K562 (cell line): ENCODE data around the gene PID1. TPM values are rescaled to one million over a fixed set of nuclear protein-coding genes. Genes with fewer than 3 reads are reported as not detected.

ENCODE experiments used
- ATAC-seq: fragments of 200-7000 bp; cut with Tn5 transposase; 3 replicates; pipeline ENCODE4 v1.9.1; 2020; ENCODE audit warnings: moderate library complexity
- BruUV-seq: library from RNA; stranded (reverse); fragments of 400-500 nt; replicated peaks from 2 replicates; lab custom pipeline; 2021; lab: Mats Ljungman, UMichigan
- CTCF ChIA-PET: fragments of 300-600 bp; formaldehyde crosslinking; extraction: SDS; loops from one replicate; lab custom pipeline; 2021; ENCODE audit warnings: low intra/inter-chr PET ratio; lab: Yijun Ruan, JAX
- POLR2A ChIA-PET: fragments of 300-600, 350-650 bp; sonication (Branson Sonifier 250); formaldehyde crosslinking; extraction: SDS; loops from one replicate; lab custom pipeline; 2021; ENCODE audit warnings: antibody characterized with exemption, inconsistent platforms; lab: Yijun Ruan, JAX
- DNase-seq, 4 experiments: peaks; one replicate each; pipeline versions ENCODE4 v3.0.0 to v3.0.0-alpha.2; 2011 to 2018; ENCODE audit warnings: low spot score in 3 of 4, mixed read lengths in 3 of 4; ENCODE audit errors: extremely low read depth in 1 of 4
- FAIRE-seq: peaks from 2 replicates; lab custom pipeline; 2011; peaks lifted over from hg19 to GRCh38; lab: Jason Lieb, UNC
- H2AFZ ChIP-seq: 2 replicates; pipeline ENCODE4 v1.6.0; 2011; ENCODE audit warnings: low read depth, low read length, control low read depth, inconsistent platforms
- H3K27ac ChIP-seq: fragments of 200-600 bp; 3 replicates; pipeline ENCODE4 v1.8.0; 2011; ENCODE audit warnings: low read depth, mild to moderate bottlenecking, control low read depth, inconsistent platforms, low read length, moderate library complexity, mixed read lengths; ENCODE audit errors: extremely low read depth
- H3K27me3 ChIP-seq, 2 experiments: fragments of 300-600 bp in 1 of 2; 2 replicates in 1 of 2; 3 replicates in 1 of 2; pipeline versions ENCODE4 v1.6.0 to v1.8.0; 2011; ENCODE audit warnings: inconsistent platforms in 2 of 2, low read length in 2 of 2, mild to moderate bottlenecking in 1 of 2, mixed read lengths in 1 of 2, moderate library complexity in 1 of 2; ENCODE audit not compliant: control insufficient read depth in 2 of 2, insufficient read depth in 2 of 2
- H3K36me3 ChIP-seq: fragments of 300-600 bp; 3 replicates; pipeline ENCODE4 v1.8.0; 2011; ENCODE audit warnings: mild to moderate bottlenecking, low read length, inconsistent platforms; ENCODE audit not compliant: control insufficient read depth, insufficient read depth
- H3K4me1 ChIP-seq, 2 experiments: fragments of 200-600 bp in 1 of 2; replicated peaks in 1 of 2; 2 replicates in 1 of 2; 3 replicates in 1 of 2; pipeline versions ENCODE4 v1.5.1 to v1.8.0; 2011; ENCODE audit warnings: inconsistent platforms in 2 of 2, low read length in 2 of 2, mild to moderate bottlenecking in 1 of 2, mixed read lengths in 1 of 2, moderate library complexity in 1 of 2; ENCODE audit not compliant: control insufficient read depth in 2 of 2, insufficient read depth in 2 of 2
- H3K4me2 ChIP-seq: 2 replicates; pipeline ENCODE4 v1.6.1; 2011; ENCODE audit warnings: low read length, control low read depth, inconsistent platforms, mixed read lengths; ENCODE audit not compliant: insufficient read depth
- H3K4me3 ChIP-seq: fragments of 200-600 bp; sonication (generic), shearing (Covaris generic); 2 replicates; pipeline ENCODE4 v1.5.1; 2016; ENCODE audit warnings: control low read depth, inconsistent platforms
- H3K79me2 ChIP-seq: fragments of 200-600 bp; 3 replicates; pipeline ENCODE4 v1.8.0; 2011; ENCODE audit warnings: low read length, inconsistent platforms; ENCODE audit not compliant: control insufficient read depth, insufficient read depth
- H3K9ac ChIP-seq, 2 experiments: 2 replicates each; pipeline versions ENCODE4 v1.6.0 to v1.6.1; 2011; ENCODE audit warnings: low read depth in 2 of 2, low read length in 2 of 2, control low read depth in 1 of 2, inconsistent platforms in 1 of 2, mild to moderate bottlenecking in 1 of 2, mixed read lengths in 1 of 2; ENCODE audit not compliant: insufficient read depth in 1 of 2
- H3K9me1 ChIP-seq: one replicate; pipeline ENCODE4 v1.6.0; 2011; ENCODE audit warnings: inconsistent platforms, mild to moderate bottlenecking, low read length, moderate library complexity; ENCODE audit not compliant: control insufficient read depth, insufficient read depth
- H3K9me3 ChIP-seq: replicated peaks from 2 replicates; pipeline ENCODE4 v1.5.1; 2011; ENCODE audit warnings: low read depth, low read length, inconsistent platforms; ENCODE audit not compliant: control insufficient read depth, insufficient read depth
- H4K20me1 ChIP-seq: replicated peaks from 2 replicates; pipeline ENCODE4 v1.6.1; 2011; ENCODE audit warnings: low read length, inconsistent platforms, mixed read lengths; ENCODE audit not compliant: control insufficient read depth, insufficient read depth
- BRD9 ChIP-seq: fragments of 450-650 bp; IDR thresholded peaks from 2 replicates; pipeline ENCODE4 v1.6.1; 2018; ENCODE audit warnings: low read depth; ENCODE audit not compliant: partially characterized antibody
- CTCFL ChIP-seq: IDR thresholded peaks from 2 replicates; pipeline ENCODE4 v1.6.1; 2011; ENCODE audit warnings: borderline replicate concordance, low read depth, mild to moderate bottlenecking, moderate library complexity, low read length; ENCODE audit not compliant: insufficient read depth, poor library complexity, severe bottlenecking
- CXXC5 ChIP-seq: fragments of 250-450 bp; sonication (Bioruptor Pico); IDR thresholded peaks from 2 replicates; pipeline ENCODE4 v1.8.0; 2022; ENCODE audit warnings: inconsistent platforms, mild to moderate bottlenecking, moderate library complexity
- E2F4 ChIP-seq: sonication (generic); formaldehyde crosslinking; IDR thresholded peaks from 2 replicates; pipeline ENCODE4 v1.8.0; 2022; ENCODE audit warnings: mild to moderate bottlenecking, low read depth, missing genetic modification reagents
- GATA2 ChIP-seq: sonication (generic); formaldehyde crosslinking; IDR thresholded peaks from 2 replicates; pipeline ENCODE4 v1.4.0; 2020; ENCODE audit warnings: mild to moderate bottlenecking, missing genetic modification reagents
- GATAD2B ChIP-seq: fragments of 450-650 bp; IDR thresholded peaks from 2 replicates; pipeline ENCODE4 v1.6.1; 2017; ENCODE audit warnings: mild to moderate bottlenecking, borderline replicate concordance
- LCOR ChIP-seq: sonication (generic); formaldehyde crosslinking; IDR thresholded peaks from 2 replicates; pipeline ENCODE4 v1.8.0; 2022; ENCODE audit warnings: mild to moderate bottlenecking, missing genetic modification reagents
- RBM14 ChIP-seq: fragments of 200-400 bp; formaldehyde crosslinking; IDR thresholded peaks from 2 replicates; pipeline ENCODE4 v1.6.1; 2018; ENCODE audit warnings: low read depth, mild to moderate bottlenecking, low read length, moderate library complexity, borderline replicate concordance; ENCODE audit not compliant: insufficient read depth
- SETDB1 ChIP-seq: IDR thresholded peaks from one replicate; pipeline ENCODE4 v1.6.1; 2012; ENCODE audit warnings: low read length, control low read depth, inconsistent platforms
- SIX5 ChIP-seq, 2 experiments: IDR thresholded peaks; 2 replicates each; pipeline ENCODE4 v1.6.1; 2011; ENCODE audit warnings: low read length in 2 of 2, borderline replicate concordance in 1 of 2, low read depth in 1 of 2, mild to moderate bottlenecking in 1 of 2, moderate library complexity in 1 of 2; ENCODE audit not compliant: insufficient read depth in 1 of 2
- SLC30A9 ChIP-seq: fragments of 250-450 bp; sonication (Bioruptor Pico); IDR thresholded peaks from 2 replicates; pipeline ENCODE4 v1.8.0; 2022; ENCODE audit warnings: mild to moderate bottlenecking, moderate library complexity
- ZBTB49 ChIP-seq: sonication (generic); formaldehyde crosslinking; IDR thresholded peaks from 2 replicates; pipeline ENCODE4 v1.8.0; 2022; ENCODE audit warnings: missing genetic modification reagents, mild to moderate bottlenecking, borderline replicate concordance
- ZNF586 ChIP-seq: fragments of 450-650 bp; formaldehyde crosslinking; conservative IDR thresholded peaks from 2 replicates; pipeline ENCODE4 v1.4.0; 2020; ENCODE audit warnings: mild to moderate bottlenecking, moderate library complexity
- WGBS: fragments of 100-300 bp; shearing (Covaris generic); methylation state at CpG from one replicate; pipeline ENCODE4 v1.1.6; 2016; ENCODE audit warnings: low coverage, mixed read lengths; ENCODE audit not compliant: insufficient coverage; ENCODE audit errors: missing lambda C conversion rate; 5-methylcytosine and 5-hydroxymethylcytosine counted together
- in situ Hi-C: fragments of 300-500 bp; cut with MboI; formaldehyde crosslinking; loops from 4 replicates; pipeline ENCODE4 v1.15.0; 2018; ENCODE audit warnings: inconsistent platforms, mixed read lengths
- intact Hi-C: fragments of 100-400 bp; cut with micrococcal nuclease; formaldehyde crosslinking; loops from 2 replicates; pipeline ENCODE4 v1.14.2; 2022
- polyA plus RNA-seq, 8 experiments: library from polyadenylated mRNA; depleted of rRNA in 4 of 8; stranded (reverse) in 5 of 8; unstranded in 3 of 8; fragments of >200 nt; fragmentation: Nextera tagmentation in 2 of 8; fragmentation: Illumina TruSeq in 1 of 8; extraction: Ambion mirVana in 2 of 8; extraction: Trizol in 1 of 8; gene quantifications; 2 replicates each; pipeline versions ENCODE4 v1.2.1 to v1.2.3, GENCODE V29; 2011 to 2014; ENCODE audit warnings: inconsistent platforms in 1 of 8, missing spikeins in 1 of 8
- total RNA-seq, 7 experiments: library from RNA; depleted of rRNA in 6 of 7; stranded (reverse); fragments of >200 nt in 6 of 7; fragmentation: Illumina TruSeq in 2 of 7; extraction: Trizol in 2 of 7; gene quantifications; 2 replicates each; pipeline versions ENCODE4 v1.2.1 to v1.2.3, GENCODE V29; 2011 to 2021; ENCODE audit warnings: low replicate concordance in 1 of 7

The PID1 gene
- total and polyA plus RNA-seq, 9 of the 15 experiments (the other 6 are each of a cell fraction or from before 2014, with no cell fraction given), result not detected

- no peak for TF ChIP-seq ZBTB49 (CRISPR knock-in tag)
- TF ChIP-seq SETDB1, result no peak
- TF ChIP-seq GATAD2B, result no peak
- no peak for TF ChIP-seq BRD9
- TF ChIP-seq ZNF586, result no peak
- TF ChIP-seq RBM14, result no peak
- TF ChIP-seq LCOR, result no peak
- no peak for TF ChIP-seq GATA2 (CRISPR knock-in tag)
Observed at GRCh38 chr2:229071292-229071976, 199.7 kb downstream of the PID1 start (continued).

GRCh38 chr2:229066121-229066715 lies 204.9 kb downstream of the PID1 start:
- Histone ChIP-seq H3K4me2 (no peak overlapping the region), H3K27ac (no peak overlapping the region), H4K20me1 (no peaks in the 10 kb centered on the region), H3K4me3 (no peak overlapping the region), H3K9ac (no peak overlapping the region), H3K9me3 (no peaks in the 10 kb centered on the region), H3K36me3 (no peaks in the 10 kb centered on the region), H2AFZ (no peak overlapping the region), H3K9me1 (no peaks in the 10 kb centered on the region), H3K27me3 (no peaks in the 10 kb centered on the region), H3K4me1 (no peaks in the 10 kb centered on the region), H3K79me2 (no peaks in the 10 kb centered on the region)
- no peak for FAIRE-seq
- ATAC-seq, result no peak
- POLR2A ChIA-PET, result no interaction called here
- CTCF ChIA-PET, result no interaction called here
- in situ Hi-C loops (no loop called here), intact Hi-C loops (no loop called here)
- no TSS peak for BruUV-seq
- no peak for DNase-seq
- 0% methylated on average over 4 of the region's 4 CpGs for WGBS
- no peak for TF ChIP-seq E2F4 (CRISPR knock-in tag)
- no peak for TF ChIP-seq SIX5 (IDR thresholded peaks at IDR 0.05; ENCODE audit: borderline replicate concordance in 1 of 2, insufficient read depth in 1 of 2, low read depth in 1 of 2, low read length in 2 of 2)
- no peak for TF ChIP-seq SLC30A9 (CRISPR knock-in tag)
- no peak for TF ChIP-seq CXXC5 (CRISPR knock-in tag)
- no peak for TF ChIP-seq CTCFL
